HG02970 (cell line): ENCODE measurements around the gene ZBTB11.
"Not testable (repeated sequence)": the region's sequence is repeated elsewhere in the genome, so short reads cannot be mapped to it uniquely, and the experiment has no call there.

Source experiments
- ATAC-seq: cut with Tn5 transposase; IDR thresholded peaks from one replicate; pipeline ENCODE4 v1.9.1; 2021; ENCODE audit warnings: mild to moderate bottlenecking, moderate library complexity, moderate number of reproducible peaks; ENCODE audit not compliant: unreplicated experiment, low FRiP score

The ZBTB11 gene

DNA sequence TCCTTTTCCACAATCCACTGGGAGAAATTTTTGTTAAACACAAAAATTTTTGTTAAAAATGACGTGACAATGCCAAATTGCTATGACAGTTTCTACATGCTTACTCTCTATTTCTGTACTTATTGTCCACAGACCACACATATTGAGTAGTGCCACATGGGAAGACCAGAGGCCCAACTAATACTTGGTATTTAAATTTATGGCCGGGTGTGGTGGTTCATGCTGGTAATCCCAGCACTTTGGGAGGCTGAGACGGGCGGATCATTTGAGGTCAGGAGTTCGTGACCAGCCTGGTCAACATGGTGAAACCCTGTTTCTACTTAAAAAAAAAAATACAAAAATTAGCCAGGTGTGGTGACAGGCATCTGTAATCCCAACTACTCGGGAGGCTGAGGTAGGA, 20.3 kb downstream of the ZBTB11 start:
- ATAC-seq: no peak

DNA sequence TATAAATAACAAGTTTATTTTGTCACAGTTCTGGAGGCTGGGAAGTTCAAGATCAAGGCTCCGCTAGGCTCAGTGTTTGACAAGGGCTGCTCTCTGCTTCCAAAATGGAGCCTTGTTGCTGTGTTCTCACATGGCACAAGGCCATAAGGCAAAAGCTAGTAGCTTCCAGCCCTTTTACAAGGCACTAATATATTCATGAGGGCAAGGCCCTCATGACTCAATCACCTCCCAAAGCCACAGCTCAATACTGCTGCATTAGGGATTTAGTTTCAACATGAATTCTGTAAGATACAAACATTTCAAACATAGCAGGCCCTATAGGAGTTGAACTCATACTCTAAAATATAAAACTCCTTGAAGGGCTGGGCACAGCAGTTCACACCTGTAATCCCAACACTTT, 30.2 kb downstream of the ZBTB11 start:
- no peak for ATAC-seq

DNA sequence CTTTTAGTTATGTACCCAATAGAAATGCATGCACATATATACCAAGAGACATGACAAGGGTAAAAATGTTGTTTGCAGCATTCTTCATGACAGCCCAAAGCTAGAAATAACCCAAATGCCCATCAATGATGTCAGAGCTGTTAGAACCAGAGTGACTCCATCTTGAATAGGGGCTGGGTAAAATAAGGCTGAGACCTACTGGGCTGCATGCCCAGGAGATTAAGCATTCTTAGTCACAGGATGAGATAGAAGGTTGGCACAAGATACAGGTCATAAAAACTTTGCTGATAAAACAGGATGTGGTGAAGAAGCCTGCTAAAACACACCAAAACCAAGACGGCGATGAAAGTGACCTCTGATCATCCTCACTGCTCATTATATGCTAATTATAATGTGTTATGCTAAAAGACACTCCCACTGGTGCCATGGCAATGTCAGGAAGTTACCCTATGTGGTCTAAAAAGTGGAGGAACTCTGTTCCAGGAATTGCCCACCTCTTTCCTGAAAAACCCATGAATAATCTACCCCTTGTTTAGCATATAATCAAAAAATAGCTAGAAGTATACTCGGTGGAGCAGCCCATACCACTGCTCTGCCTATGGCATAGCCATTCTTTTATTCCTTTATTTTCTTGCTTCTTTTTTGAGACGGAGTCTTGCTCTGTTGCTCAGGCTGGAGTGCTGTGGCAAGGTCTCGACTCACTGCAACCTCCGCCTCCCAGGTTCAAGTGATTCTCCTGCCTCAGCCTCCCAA, 32.9 kb downstream of the ZBTB11 start:
- no peak for ATAC-seq

GRCh38 chr3:101643009-101643844, 33.7 kb downstream of the ZBTB11 start:
- ATAC-seq: no peak

- ATAC-seq: no peak
Measured at GRCh38 chr3:101642441-101642840, 34.5 kb downstream of the ZBTB11 start.

- not testable (repeated sequence) for ATAC-seq
Measured at GRCh38 chr3:101641397-101642115, 35.4 kb downstream of the ZBTB11 start.

DNA sequence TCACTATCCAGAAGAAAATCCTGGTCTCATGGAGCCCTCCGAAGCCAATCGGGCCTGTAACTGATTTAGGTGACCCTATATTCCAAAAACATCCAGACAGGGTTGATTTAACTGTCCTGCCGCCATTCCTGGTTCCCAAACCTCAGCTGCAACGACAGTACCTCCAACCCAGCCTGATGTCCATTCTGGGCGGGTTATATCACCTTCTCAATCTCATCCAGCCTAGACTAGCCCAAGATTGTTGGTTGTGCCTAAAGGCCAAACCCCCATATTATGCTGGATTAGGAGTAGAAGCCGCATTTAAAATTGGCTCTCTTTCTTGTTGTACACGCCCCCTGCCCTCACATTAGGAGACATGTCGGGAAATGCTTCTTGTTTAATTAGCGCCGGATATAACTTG, 36.7 kb downstream of the ZBTB11 start:
- no peak for ATAC-seq

DNA sequence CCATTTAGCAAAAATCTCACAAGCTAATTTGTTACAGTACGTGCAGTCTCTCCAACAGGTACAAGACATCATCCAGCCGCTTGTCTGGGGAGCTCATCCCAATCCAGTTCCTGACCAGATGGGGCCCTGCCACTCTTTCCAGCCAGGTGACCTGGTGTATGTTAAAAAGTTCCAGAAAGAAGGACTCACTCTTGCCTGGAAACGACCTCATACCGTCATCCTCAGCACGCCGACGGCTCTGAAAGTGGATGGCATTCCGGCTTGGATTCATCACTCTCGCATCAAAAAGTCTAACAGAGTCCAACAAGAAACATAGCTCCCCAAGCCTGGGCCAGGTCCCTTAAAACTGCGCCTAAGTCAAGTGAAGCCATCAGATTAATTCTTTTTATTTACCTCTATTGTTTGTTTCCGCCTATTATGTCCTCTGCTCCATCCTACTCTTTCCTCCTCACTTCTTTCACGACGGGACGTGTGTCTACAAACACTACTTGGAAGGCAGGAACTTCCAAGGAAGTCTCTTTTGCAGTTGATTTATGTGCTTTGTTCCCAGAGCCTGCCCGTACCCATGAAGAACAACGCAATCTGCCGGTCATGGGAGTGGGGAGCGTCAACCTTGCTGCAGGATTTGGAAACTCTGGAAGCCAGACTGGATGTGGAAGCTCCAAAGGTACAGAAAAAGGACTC, 37.5 kb downstream of the ZBTB11 start:
- ATAC-seq: no peak

DNA sequence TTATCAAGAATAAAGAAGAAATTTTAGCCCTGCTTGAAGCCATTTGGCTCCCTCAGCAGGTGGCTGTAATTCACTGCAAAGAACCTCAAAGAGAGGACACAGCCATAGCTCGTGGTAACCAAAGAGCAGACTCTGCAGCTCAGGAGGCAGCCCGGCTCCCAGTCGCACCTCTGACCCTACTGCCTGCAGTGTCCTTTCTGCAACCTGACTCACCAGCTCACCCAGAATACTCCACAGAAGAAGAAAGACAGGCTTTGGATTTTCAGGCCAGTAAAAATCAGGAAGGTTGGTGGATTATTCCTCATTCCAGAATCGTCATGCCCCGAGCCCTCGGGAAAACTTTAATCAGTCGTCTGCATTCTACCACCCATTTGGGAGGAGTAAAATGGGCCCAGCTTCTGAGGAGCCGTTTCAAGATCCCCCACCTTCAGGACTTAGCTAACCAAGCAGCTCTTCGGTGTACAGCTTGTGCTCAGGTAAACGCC, 38.6 kb downstream of the ZBTB11 start:
- ATAC-seq: no peak

- ATAC-seq: no peak
Measured at GRCh38 chr3:101637451-101637850, 39.5 kb downstream of the ZBTB11 start.

- ATAC-seq: no peak
Measured at GRCh38 chr3:101635954-101636798, 40.8 kb downstream of the ZBTB11 start.

GRCh38 chr3:101635345-101635744, 41.6 kb downstream of the ZBTB11 start:
- no peak for ATAC-seq

- no peak for ATAC-seq
Measured at GRCh38 chr3:101634591-101635196, 42.2 kb downstream of the ZBTB11 start.

DNA sequence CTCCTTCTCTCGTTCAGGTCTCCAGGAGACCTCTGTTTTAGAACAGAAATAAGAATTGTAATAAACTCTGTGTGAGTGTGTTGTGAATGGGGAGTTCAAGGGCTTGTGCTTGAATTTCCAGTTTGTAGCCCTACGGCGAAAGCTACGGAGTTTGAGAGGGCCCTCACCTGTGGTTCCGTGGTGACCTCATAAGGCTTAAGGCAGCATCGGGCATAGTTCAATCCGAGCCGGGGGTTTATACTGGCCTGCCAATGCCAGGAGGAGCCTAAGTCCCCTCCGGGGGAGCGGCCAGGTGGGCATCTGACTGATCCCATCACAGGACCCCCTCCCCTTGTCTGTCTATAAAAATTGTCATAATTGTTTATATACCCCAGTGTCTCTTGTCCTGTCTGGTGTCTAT, 43.7 kb downstream of the ZBTB11 start:
- ATAC-seq: no peak

DNA sequence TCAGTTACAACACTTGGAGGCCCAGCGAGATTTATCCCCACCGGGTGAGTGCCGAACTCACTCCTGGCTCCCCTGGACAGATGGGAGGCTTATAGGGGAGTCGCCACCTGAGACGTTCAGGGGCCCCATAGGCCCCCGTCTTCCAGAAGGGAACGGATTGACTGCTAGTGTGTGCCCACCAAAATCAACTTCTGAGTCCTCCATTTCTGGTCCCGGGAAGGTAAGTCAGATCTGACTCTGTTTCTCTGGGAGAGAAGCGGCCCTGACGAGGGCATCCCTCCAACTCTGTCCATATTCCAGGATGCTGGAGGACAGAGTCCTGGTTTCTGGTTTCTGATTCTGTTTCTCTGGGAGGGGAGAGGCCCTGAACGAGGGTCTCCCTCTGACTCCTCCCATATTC, 44.3 kb downstream of the ZBTB11 start:
- ATAC-seq: no peak

- not testable (repeated sequence) for ATAC-seq
Measured at GRCh38 chr3:101631959-101632358, 45.0 kb downstream of the ZBTB11 start.

DNA sequence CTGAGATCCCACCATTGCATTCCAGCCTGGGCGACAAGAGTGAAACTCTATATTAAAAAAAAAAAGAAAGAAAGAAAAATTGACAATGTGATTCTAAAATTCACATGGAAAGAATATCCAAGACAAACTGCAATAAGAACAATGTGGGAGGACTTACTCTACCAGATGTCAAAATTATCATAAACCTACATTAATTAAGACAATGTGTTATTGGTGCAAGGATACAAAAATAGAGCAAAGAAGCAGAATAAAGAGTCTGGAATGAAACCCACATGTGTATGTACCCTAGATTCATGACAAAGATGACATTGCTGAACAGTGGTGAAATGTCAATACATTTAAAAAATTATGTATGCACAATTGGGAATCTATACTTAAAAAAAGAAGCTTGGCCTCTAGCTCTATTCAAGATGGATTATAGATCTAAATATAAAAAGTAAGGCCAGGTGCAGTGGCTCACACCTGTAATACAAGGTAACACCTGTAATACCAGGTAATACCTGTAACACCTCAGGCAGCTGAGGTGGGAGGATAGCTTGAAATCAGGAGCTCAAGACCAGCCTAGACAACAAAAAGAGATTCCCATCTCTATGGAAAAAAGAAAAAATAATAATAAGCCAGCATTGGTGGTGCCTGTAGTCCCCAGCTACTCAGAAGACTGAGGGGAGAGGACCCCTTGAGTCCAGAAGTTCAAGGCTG, 45.7 kb downstream of the ZBTB11 start:
- ATAC-seq: no peak

GRCh38 chr3:101629219-101629618, 47.7 kb downstream of the ZBTB11 start:
- ATAC-seq: no peak

GRCh38 chr3:101625879-101626278, 51.1 kb downstream of the ZBTB11 start:
- ATAC-seq: no peak
